Chondrocyte (in vitro differentiated cells): ENCODE results near the gene MRPL37. TPM values are rescaled to one million over a fixed set of nuclear protein-coding genes. Genes with fewer than 3 reads are reported as not detected.

Experiments
- DNase-seq: peaks from one replicate; pipeline ENCODE4 v3.0.0; 2021; ENCODE audit warnings: mixed read lengths, low spot score
- H3K27ac Mint-ChIP-seq: one replicate; pipeline ENCODE4 v1.8.0; 2021; ENCODE audit warnings: mild to moderate bottlenecking, moderate library complexity, mixed read lengths; ENCODE audit not compliant: unreplicated experiment
- H3K27me3 Mint-ChIP-seq: 2 replicates; pipeline ENCODE4 v1.8.0; 2021; ENCODE audit warnings: low read depth, mixed read lengths
- H3K36me3 Mint-ChIP-seq: 2 replicates; pipeline ENCODE4 v1.8.0; 2021; ENCODE audit warnings: low read depth, mixed read lengths
- H3K4me1 Mint-ChIP-seq: 2 replicates; pipeline ENCODE4 v1.8.0; 2021; ENCODE audit warnings: low read depth, mild to moderate bottlenecking, mixed read lengths
- H3K4me3 Mint-ChIP-seq: one replicate; pipeline ENCODE4 v1.8.0; 2021; ENCODE audit warnings: mild to moderate bottlenecking, moderate library complexity, mixed read lengths; ENCODE audit not compliant: unreplicated experiment
- H3K9me3 Mint-ChIP-seq: 2 replicates; pipeline ENCODE4 v1.8.0; 2021; ENCODE audit warnings: low read depth, mixed read lengths
- CTCF ChIP-seq: fragments of 200-600 bp; sonication (generic); IDR thresholded peaks from 2 replicates; pipeline ENCODE4 v1.5.0; 2021; ENCODE audit warnings: antibody characterized with exemption, mild to moderate bottlenecking, moderate library complexity
- total RNA-seq: library from RNA; stranded (reverse); gene quantifications from 3 replicates; pipeline ENCODE4 v1.2.1, GENCODE V29; 2021

The MRPL37 gene
- total RNA-seq, 1 donor from 2014 or later, result 66.9 TPM

- TF ChIP-seq CTCF, result no peak
- Mint-ChIP-seq H3K27ac (no peak overlapping the region), H3K27me3 (no peaks in the 10 kb centered on the region), H3K4me1 (no peaks in the 10 kb centered on the region), H3K36me3 (no peaks in the 10 kb centered on the region), H3K9me3 (no peaks in the 10 kb centered on the region), H3K4me3 (no peak overlapping the region)
- DNase-seq, result peak; percentile 56
Observed at GRCh38 chr1:54178296-54179070, 21.5 kb upstream of the MRPL37 start.

- DNase-seq, result peak; percentile 60
- H3K36me3 Mint-ChIP-seq, result peaks cover 4% of the 10 kb centered on the region
- no peak overlapping the region for H3K4me3 Mint-ChIP-seq
- peaks cover under 1% of the 10 kb centered on the region for H3K9me3 Mint-ChIP-seq
- H3K27me3 Mint-ChIP-seq, result no peaks in the 10 kb centered on the region
- TF ChIP-seq CTCF, result no peak
- H3K4me1 Mint-ChIP-seq, result no peaks in the 10 kb centered on the region
- no peak overlapping the region for H3K27ac Mint-ChIP-seq
Observed at GRCh38 chr1:54180701-54181360, 19.1 kb upstream of the MRPL37 start.

GRCh38 chr1:54186056-54186455 lies 13.9 kb upstream of the MRPL37 start:
- Mint-ChIP-seq H3K4me3 (no peak overlapping the region), H3K27me3 (no peaks in the 10 kb centered on the region), H3K36me3 (peaks cover 15% of the 10 kb centered on the region), H3K4me1 (no peaks in the 10 kb centered on the region), H3K27ac (no peak overlapping the region), H3K9me3 (peaks cover 2% of the 10 kb centered on the region)
- no peak for TF ChIP-seq CTCF
- no peak for DNase-seq

GRCh38 chr1:54188291-54188690 lies 11.7 kb upstream of the MRPL37 start:
- H3K9me3 Mint-ChIP-seq, result peaks cover 2% of the 10 kb centered on the region
- no peak overlapping the region for H3K27ac Mint-ChIP-seq

More at GRCh38 chr1:54188291-54188690, 11.7 kb upstream of the MRPL37 start:
- Mint-ChIP-seq H3K36me3 (peaks cover 22% of the 10 kb centered on the region), H3K4me3 (no peak overlapping the region), H3K27me3 (no peaks in the 10 kb centered on the region), H3K4me1 (no peaks in the 10 kb centered on the region)
- DNase-seq, result no peak
- no peak for TF ChIP-seq CTCF
